ENCODE data around the gene MTMR8. TPM values are rescaled to one million over a fixed set of nuclear protein-coding genes. Genes with fewer than 3 reads are reported as not detected.

The MTMR8 gene
- total RNA-seq, 1 experiment from 2014 or later: 1.1 TPM

- Histone ChIP-seq H3K9ac (ENCODE audit: low read length) (no peak overlapping the region), H3K36me3 (ENCODE audit: control insufficient read depth in 1 of 2, insufficient read depth in 2 of 2, low read length in 2 of 2) (no peaks in the 10 kb centered on the region), H4K20me1 (ENCODE audit: insufficient read depth) (no peaks in the 10 kb centered on the region), H3K27me3 (ENCODE audit: insufficient read depth, low read length) (no peaks in the 10 kb centered on the region), H3K4me2 (ENCODE audit: low read length) (no peak overlapping the region), H3K79me2 (ENCODE audit: insufficient read depth, low read length) (no peaks in the 10 kb centered on the region), H3K27ac (ENCODE audit: low read depth, low read length) (no peak overlapping the region), H3K9me2 (ENCODE audit: insufficient read depth) (no peaks in the 10 kb centered on the region), H3K4me3 (replicated peaks in 1 of 2; ENCODE audit: low read depth in 1 of 2, low read length in 2 of 2) (no peak overlapping the region), H2AFZ (ENCODE audit: low read depth, low read length, poor library complexity, severe bottlenecking) (no peak overlapping the region), H3K4me1 (ENCODE audit: control insufficient read depth in 1 of 2, insufficient read depth in 2 of 2, low read length in 2 of 2) (no peaks in the 10 kb centered on the region), H3K9me3 (ENCODE audit: control insufficient read depth in 1 of 2, insufficient read depth in 1 of 2, low read depth in 1 of 2, low read length in 2 of 2) (no peaks in the 10 kb centered on the region)
- no peak for ATAC-seq
- no peak for TF ChIP-seq JUND (IDR thresholded peaks at IDR 0.05)
- TF ChIP-seq EZH2 (IDR thresholded peaks at IDR 0.05): no peak
- TF ChIP-seq SP1 (IDR thresholded peaks at IDR 0.05; ENCODE audit: low read depth): no peak
- TF ChIP-seq EGR1 (IDR thresholded peaks at IDR 0.05; ENCODE audit: low read depth): no peak
- TF ChIP-seq ZFX (IDR thresholded peaks at IDR 0.05): no peak
- no peak for TF ChIP-seq SIN3A (IDR thresholded peaks at IDR 0.05; ENCODE audit: low read depth)
- TF ChIP-seq FOSL1 (IDR thresholded peaks at IDR 0.05; ENCODE audit: low read depth): no peak
- no peak for TF ChIP-seq POLR2AphosphoS5 (IDR thresholded peaks at IDR 0.05; ENCODE audit: low read depth, low read length)
- TF ChIP-seq TCF7L2 (IDR thresholded peaks at IDR 0.05; ENCODE audit: borderline replicate concordance, extremely low read depth, insufficient read depth, insufficient read length): no peak
- no peak for TF ChIP-seq CBX3 (IDR thresholded peaks at IDR 0.05; ENCODE audit: low read depth)
- TF ChIP-seq ZBTB33 (IDR thresholded peaks at IDR 0.05; ENCODE audit: extremely low read depth, insufficient replicate concordance, low read length): no peak
- no peak for TF ChIP-seq ELF1 (IDR thresholded peaks at IDR 0.05; ENCODE audit: borderline replicate concordance, low read depth)
- TF ChIP-seq YY1 (IDR thresholded peaks at IDR 0.05; ENCODE audit: extremely low read depth, insufficient replicate concordance, low read depth, low read length): no peak
- ChIA-PET POLR2A (no interaction called here), RAD21 (ENCODE audit: low non-redundant PET in 1 of 2, low total read pairs in 2 of 2, uncharacterized antibody in 2 of 2, unreplicated experiment in 2 of 2) (no interaction called here), CTCF (no interaction called here)
- intact Hi-C loops (cut with micrococcal nuclease): no loop called here
- no peak for DNase-seq (ENCODE audit: low read depth, low spot score)
- BruUV-seq (replicated peaks): no TSS peak
These were observed 45.2 kb downstream of the MTMR8 start for GRCh38 chrX:64350047-64350446.
